ENCODE data around the gene MEI1.

GRCh38 chr22:41713004-41713403 is 13.7 kb downstream of the MEI1 start:
- TF ChIP-seq POLR2A (IDR thresholded peaks at IDR 0.05) (no peak), CTCF (IDR thresholded peaks at IDR 0.05) (no peak)
